ENCODE data around the gene INPP5A. TPM values are rescaled to one million over a fixed set of nuclear protein-coding genes. Genes with fewer than 3 reads are reported as not detected.

INPP5A gene
- total RNA-seq, 1 donor from 2014 or later = 14.2 TPM

GRCh38 chr10:132743925-132744490 lies 206.4 kb downstream of the INPP5A start:
- Mint-ChIP-seq H3K27me3 (ENCODE audit: insufficient read depth, low read depth) (peaks cover 45% of the 10 kb centered on the region), H3K9me3 (peaks cover 2% of the 10 kb centered on the region), H3K36me3 (no peaks in the 10 kb centered on the region), H3K4me3 (no peak overlapping the region), H3K27ac (no peak overlapping the region), H3K4me1 (peaks cover 43% of the 10 kb centered on the region)
- Histone ChIP-seq H3K9me3 (ENCODE audit: low read depth) (no peaks in the 10 kb centered on the region), H3F3A (ENCODE audit: low read depth) (peaks cover 30% of the 10 kb centered on the region), H3K79me2 (ENCODE audit: low read depth) (no peaks in the 10 kb centered on the region), H3K4me1 (peaks cover 29% of the 10 kb centered on the region), H3K36me3 (no peaks in the 10 kb centered on the region), H3K27me3 (peaks cover 81% of the 10 kb centered on the region), H3K4me2 (no peak overlapping the region), H4K20me1 (ENCODE audit: low read depth) (peaks cover 86% of the 10 kb centered on the region), H3K4me3 (no peak overlapping the region), H3K9ac (no peak overlapping the region), H3K27ac (no peak overlapping the region), H2AFZ (replicated peaks) (no peak overlapping the region)
- DNase-seq (ENCODE audit: low spot score) = no peak
- TF ChIP-seq CTCF (IDR thresholded peaks at IDR 0.05) = no peak

GRCh38 chr10:132744839-132745238 lies 207.3 kb downstream of the INPP5A start:
- Histone ChIP-seq H3K9me3 (ENCODE audit: low read depth) (no peaks in the 10 kb centered on the region), H3K9ac (no peak overlapping the region), H3K4me2 (no peak overlapping the region), H3K36me3 (no peaks in the 10 kb centered on the region), H3K4me1 (peaks cover 29% of the 10 kb centered on the region), H3K27ac (no peak overlapping the region), H4K20me1 (ENCODE audit: low read depth) (peaks cover 91% of the 10 kb centered on the region), H3K79me2 (ENCODE audit: low read depth) (no peaks in the 10 kb centered on the region), H3K4me3 (no peak overlapping the region), H2AFZ (replicated peaks) (no peak overlapping the region), H3F3A (ENCODE audit: low read depth) (peaks cover 30% of the 10 kb centered on the region), H3K27me3 (peaks cover 87% of the 10 kb centered on the region)
- DNase-seq (ENCODE audit: low spot score) = no peak
- TF ChIP-seq EZH2 (IDR thresholded peaks at IDR 0.05) = no peak
- TF ChIP-seq EZH2phosphoT487 (IDR thresholded peaks at IDR 0.05) = no peak
- TF ChIP-seq CTCF (IDR thresholded peaks at IDR 0.05) = no peak
- Mint-ChIP-seq H3K9me3 (no peaks in the 10 kb centered on the region), H3K4me3 (no peak overlapping the region), H3K4me1 (peaks cover 43% of the 10 kb centered on the region), H3K27me3 (ENCODE audit: insufficient read depth, low read depth) (peaks cover 39% of the 10 kb centered on the region), H3K27ac (no peak overlapping the region), H3K36me3 (no peaks in the 10 kb centered on the region)

- H3K27me3 Mint-ChIP-seq (ENCODE audit: insufficient read depth, low read depth) = peaks cover 32% of the 10 kb centered on the region
- no peaks in the 10 kb centered on the region for H3K79me2 ChIP-seq (ENCODE audit: low read depth)
- H3K27me3 ChIP-seq = peaks cover 87% of the 10 kb centered on the region
- peaks cover 29% of the 10 kb centered on the region for H3K4me1 ChIP-seq
- H3K36me3 ChIP-seq = no peaks in the 10 kb centered on the region
- H3K27ac Mint-ChIP-seq = no peak overlapping the region
- no peak overlapping the region for H3K4me3 Mint-ChIP-seq
- no peak overlapping the region for H3K9ac ChIP-seq
- H3K36me3 Mint-ChIP-seq = peaks cover 3% of the 10 kb centered on the region
- no peak overlapping the region for H3K4me3 ChIP-seq
- H4K20me1 ChIP-seq (ENCODE audit: low read depth) = peaks cover 98% of the 10 kb centered on the region
- H3K4me1 Mint-ChIP-seq = peaks cover 43% of the 10 kb centered on the region
- H3K9me3 Mint-ChIP-seq = no peaks in the 10 kb centered on the region
- no peak for DNase-seq (ENCODE audit: low spot score)
- H2AFZ ChIP-seq (replicated peaks) = no peak overlapping the region
- peaks cover 30% of the 10 kb centered on the region for H3F3A ChIP-seq (ENCODE audit: low read depth)
- H3K4me2 ChIP-seq = no peak overlapping the region
- H3K9me3 ChIP-seq (ENCODE audit: low read depth) = no peaks in the 10 kb centered on the region
- H3K27ac ChIP-seq = no peak overlapping the region
- TF ChIP-seq EZH2 (IDR thresholded peaks at IDR 0.05) (no peak), CTCF (IDR thresholded peaks at IDR 0.05) (no peak), EZH2phosphoT487 (IDR thresholded peaks at IDR 0.05) (no peak)
Measured at GRCh38 chr10:132745511-132745910, 207.9 kb downstream of the INPP5A start.
